ENCODE results near the gene KAT2A.
A peak's percentile ranks its signal among the peaks of the same experiment; 100 is the strongest.

Gene KAT2A

GRCh38 chr17:42116705-42117396 is 4.3 kb downstream of the KAT2A start:
- DNase-seq (ENCODE audit: low read depth in 2 of 3, low spot score in 2 of 3): peak in 1 of 3 experiments; percentile 35

DNA sequence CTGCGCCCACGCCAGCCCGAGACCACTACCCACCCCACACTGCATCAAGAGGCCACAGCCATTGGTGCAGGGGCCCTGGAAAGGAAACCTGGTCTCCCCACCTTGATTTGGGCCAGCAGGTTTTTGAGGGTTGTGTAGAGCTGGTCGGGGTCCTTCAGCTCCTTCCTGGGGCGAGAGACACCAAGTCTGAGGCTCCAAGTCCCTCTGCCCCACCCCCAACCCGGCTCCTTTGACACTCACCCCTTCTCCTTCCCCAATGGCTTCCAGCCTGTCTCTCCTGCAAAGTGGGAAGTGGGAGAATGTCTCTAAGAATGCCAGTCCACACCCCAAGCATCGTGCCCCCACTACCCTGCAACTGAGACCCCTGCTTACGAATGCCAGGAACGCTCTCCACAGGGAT is 7.0 kb downstream of the KAT2A start:
- no peak for DNase-seq (ENCODE audit: low read depth in 2 of 3, low spot score in 2 of 3)

DNA sequence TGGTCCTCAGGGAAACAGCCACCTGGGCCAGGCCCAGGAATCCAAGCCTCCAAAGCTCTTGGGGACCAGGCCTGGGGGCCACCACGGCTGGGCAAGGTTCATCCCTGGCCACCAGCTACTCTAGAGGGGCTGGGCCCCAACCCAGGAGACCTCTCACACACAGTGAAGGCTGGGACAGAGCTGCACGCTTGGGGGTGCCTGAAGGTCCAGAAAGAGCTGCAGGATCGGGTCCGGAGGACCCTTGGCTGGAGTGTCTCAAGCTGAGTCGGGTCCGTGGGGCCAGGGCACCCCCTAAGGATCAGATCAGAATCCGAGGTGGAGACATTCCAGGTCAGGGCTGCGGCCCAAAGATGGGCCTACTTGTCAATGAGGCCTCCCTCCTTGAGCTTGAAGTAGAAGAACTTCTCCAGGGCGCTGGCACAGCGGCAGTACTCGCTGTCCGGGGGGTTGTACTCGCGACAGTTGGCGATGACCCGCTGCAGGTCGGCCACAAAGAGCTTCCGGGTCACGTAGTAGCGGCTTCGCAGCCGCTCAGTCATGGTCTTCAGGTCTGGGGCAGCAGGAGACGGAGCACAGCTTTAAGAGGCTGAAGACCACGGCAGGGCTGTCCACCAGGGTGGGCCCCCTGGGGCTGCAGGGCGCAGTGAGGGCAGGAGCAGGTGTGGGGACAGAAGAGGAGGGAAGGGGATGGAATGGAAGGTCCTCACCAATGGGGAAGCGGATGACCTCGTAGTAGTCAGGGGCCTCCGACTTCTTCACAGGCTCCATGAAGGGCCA is 7.7 kb downstream of the KAT2A start:
- no peak for DNase-seq (ENCODE audit: low read depth in 2 of 3, low spot score in 2 of 3)

DNA sequence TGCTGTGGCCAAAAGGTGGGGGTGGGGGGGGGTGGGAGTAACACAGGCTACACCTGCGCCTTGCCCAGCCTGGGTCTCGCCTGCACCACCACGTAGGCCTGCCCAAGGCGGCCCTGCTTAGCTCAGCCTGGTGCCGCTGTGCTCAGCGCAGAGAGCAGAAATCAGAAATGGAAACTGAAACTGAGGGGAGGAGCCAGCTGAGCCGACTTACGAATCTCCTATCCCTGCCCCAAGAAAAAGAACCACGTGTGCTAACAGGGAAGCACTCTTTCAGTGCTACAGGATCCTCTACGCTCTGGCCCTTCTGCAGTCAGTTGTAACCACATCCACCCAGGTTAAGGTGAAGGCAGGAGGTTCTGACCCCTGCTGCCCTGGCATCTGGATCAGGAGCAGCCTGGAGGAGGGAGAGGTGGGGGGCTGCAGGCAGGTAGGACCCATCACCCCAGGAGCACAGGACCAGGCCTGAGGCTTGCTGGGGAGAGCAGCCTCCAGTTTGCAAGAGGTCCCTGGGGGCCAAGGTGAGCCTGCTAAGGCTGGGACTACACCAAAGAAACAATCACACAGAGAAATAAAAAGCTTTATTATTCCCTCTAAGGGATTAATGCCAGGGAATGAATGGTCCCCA is 8.5 kb downstream of the KAT2A start, which contains the start of gene DHX58:
Gene DHX58 (minus strand): TSS at position 163 of the 625 bp plus-strand sequence. CDS start 822 bp downstream, outside the sequence.
- DNase-seq (ENCODE audit: low read depth in 2 of 3, low spot score in 2 of 3): peak in 2 of 3 experiments; percentile 22 to 39

- peak in 1 of 3 experiments; percentile 16 for DNase-seq (ENCODE audit: low read depth in 2 of 3, low spot score in 2 of 3)
Observed at GRCh38 chr17:42111871-42112551, 9.2 kb downstream of the KAT2A start.

GRCh38 chr17:42111265-42111636 is 9.9 kb downstream of the KAT2A start:
- DNase-seq (ENCODE audit: low read depth in 2 of 3, low spot score in 2 of 3): no peak

DNA sequence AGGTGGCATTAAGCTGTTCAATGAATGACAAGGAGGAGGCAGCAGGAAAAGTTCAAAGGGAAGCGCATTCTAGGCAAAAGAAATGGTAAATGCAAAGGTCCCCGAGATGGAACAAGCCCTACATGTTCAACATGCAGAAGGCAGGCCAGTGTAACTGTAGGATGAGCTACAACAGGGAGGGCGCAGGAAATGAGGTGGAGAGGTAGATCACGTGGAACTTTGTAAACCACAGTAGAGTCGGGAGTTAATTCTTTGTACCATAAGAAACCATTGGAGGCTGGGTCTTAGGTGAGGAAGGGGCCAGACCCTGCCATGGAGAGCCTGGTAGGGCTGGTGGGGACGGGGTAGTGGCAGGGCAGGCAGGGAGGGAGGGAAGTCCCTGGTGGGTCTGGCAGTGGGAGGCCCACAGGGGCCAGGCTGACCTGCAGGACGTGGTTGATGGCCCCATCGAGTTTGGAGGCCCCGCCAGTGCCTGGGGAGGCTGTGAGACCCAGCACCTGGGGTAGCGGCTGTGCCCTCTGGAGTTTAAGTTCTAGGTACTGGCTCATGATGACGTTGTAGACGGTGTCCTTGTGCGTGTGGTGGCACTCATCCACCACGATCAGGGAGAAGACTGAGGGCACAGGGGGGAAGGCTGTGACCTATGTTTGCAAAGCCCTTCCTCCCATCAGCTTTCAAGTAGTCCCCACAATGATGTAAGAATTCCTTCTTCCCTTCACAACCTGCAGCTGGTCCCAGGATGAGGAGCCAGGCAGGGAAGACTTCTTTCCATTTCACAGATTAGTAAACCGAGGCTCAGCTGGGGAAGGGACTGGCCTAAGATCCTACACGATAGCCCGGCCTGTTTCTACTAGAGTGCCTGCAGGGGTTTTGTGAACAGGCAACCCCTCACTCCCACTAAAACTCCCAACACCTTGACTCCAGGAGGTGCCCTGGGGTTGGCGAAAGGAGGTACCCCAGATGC is 10.6 kb downstream of the KAT2A start:
- no peak for DNase-seq (ENCODE audit: low read depth in 2 of 3, low spot score in 2 of 3)

GRCh38 chr17:42109086-42109485 is 12.1 kb downstream of the KAT2A start:
- DNase-seq (ENCODE audit: low read depth in 2 of 3, low spot score in 2 of 3): no peak

DNA sequence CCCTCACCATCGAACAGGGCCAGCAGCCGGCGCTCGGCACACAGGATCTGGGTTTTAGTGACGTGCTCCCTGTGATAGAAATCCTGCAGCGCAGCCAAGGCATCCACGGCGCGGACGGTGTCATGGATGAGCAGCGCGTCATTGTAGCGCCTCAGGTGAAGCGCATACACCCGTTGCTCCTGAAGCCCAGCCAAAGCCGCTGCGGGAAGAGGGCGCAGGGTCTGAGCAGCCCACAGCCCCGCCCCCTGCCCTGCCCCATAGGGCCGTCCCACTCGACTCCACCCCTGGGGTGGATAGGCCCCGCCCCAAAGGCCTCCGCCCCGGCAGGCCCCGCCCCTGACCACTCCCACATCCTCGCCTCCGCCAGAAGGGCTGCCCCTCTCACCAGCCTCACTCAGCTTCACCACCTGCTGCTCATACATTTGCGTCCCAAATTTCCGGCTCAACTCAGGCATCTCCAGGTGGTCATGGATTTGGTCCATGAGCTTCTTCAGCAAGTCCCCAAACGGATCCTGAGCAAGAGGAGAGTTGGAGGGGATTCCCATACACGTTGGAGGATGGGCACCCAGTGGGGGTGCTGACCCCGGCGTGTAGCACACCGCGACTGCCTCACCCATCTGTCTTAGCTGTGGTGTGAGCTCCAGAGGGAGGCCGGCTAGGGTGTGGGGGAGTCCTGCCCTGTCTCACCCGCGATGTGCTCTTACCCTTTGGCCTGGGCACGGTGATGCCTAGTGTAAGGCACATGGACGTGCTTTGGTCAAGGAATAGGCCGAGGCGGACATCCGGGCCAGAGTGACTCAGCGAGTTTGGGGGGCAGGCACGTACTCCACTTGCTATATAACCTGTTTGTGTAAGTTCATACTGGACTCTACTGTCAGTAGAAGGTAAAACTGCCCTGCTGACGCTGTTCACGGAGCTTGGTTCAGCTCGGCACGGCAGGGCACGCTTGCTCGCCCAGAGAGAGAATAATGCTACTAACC is 13.3 kb downstream of the KAT2A start:
- peak; percentile 88 to 97 (median 89) for DNase-seq (ENCODE audit: low read depth in 2 of 3, low spot score in 2 of 3)

GRCh38 chr17:42107124-42107523 is 14.0 kb downstream of the KAT2A start:
- DNase-seq (ENCODE audit: low read depth in 2 of 3, low spot score in 2 of 3): no peak

DNA sequence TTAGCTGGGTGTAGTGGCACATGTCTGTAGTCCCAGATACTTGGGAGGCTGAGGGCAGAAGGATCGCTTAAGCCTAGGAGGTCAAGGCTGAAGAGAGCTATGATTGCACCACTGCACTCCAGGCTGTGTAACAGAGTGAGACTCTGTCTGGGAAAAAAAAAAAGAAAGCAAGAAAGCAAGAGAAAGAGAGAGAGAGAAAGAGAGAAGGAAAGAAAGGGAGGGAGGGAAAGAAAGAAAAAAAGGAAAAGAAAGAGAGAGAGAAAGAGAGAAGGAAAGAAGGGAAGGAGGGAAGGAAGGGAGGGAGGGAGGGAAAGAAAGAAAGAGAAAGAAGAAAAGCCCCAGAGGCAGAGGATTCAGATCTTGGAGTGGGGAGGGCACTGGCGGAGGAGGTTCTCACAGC is 15.2 kb downstream of the KAT2A start:
- no peak for DNase-seq (ENCODE audit: low read depth in 2 of 3, low spot score in 2 of 3)

GRCh38 chr17:42104264-42104663 is 16.9 kb downstream of the KAT2A start:
- no peak for DNase-seq (ENCODE audit: low read depth in 2 of 3, low spot score in 2 of 3)

DNA sequence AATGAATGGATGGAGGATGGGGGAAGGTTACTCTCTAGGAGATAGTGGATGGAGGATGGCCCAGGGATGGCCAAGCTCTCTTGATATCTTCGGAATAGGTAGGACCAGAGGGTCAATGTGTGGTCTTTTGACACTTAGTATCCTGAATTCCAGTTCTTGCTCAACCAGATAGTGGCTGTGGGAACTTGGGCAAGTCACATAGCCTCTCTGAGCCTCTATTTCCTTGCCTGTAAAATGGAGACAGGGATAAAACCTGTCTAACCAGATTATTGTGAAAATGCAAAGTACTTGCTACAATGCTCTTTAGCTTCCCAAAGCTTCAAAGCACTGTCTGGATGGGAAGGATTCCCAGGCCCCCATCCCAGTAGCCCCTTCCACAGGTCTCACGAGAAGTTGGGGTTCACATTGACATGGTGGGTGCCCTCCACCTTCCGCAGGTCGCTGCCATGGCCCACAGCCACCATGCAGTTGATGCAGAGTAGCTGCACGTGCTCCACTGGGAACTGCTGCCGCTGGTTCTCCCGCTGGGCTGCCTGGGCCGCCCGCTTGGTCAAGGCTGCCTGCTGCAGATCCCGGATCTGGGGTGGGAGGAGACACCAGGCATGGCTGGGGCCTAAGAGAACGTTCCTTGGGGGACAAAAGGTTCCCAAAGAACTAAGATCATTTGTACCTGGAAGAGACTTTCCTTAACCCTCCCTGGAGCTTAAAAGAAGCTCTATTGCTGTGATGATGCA is 17.8 kb downstream of the KAT2A start:
- no peak for DNase-seq (ENCODE audit: low read depth in 2 of 3, low spot score in 2 of 3)

DNA sequence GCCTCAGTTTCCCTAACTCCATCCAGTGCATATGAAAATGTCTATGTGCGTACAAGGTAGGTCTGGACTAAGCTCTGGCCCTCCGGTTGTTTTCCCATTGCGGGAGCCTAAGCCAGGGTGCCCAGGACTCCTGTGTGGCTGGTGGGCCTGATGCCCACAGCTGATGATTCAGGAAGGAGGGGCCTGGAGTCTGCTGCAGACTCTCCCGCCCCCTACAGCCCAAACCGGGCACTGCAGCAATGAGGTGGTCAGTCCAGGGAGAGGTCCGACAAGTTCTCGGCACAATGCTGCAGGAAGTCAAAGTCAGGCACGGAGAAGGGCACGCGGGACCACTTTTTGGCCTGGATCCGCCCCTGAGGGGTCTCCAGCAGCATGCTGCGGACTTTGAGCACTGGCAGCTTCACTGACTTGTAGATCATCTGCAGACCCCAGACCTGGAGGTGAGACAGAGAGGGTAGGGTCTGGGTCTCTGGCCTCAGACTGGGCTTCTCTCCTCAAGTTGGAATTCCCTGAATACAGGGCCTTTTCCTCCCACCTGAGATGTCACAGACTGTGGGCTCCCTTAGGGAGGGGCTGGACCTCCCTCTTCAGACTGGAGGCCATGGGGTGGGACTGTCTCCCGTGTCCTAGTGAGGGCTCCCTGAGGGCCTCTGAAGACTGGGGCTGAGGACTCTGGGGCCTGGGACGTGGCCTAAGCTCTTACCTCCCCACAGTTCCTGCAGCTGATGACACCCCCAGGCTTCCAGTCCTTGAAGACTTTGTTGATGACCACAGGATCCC is 19.5 kb downstream of the KAT2A start:
- peak; percentile 50 to 80 (median 75) for DNase-seq (ENCODE audit: low read depth in 2 of 3, low spot score in 2 of 3)

DNA sequence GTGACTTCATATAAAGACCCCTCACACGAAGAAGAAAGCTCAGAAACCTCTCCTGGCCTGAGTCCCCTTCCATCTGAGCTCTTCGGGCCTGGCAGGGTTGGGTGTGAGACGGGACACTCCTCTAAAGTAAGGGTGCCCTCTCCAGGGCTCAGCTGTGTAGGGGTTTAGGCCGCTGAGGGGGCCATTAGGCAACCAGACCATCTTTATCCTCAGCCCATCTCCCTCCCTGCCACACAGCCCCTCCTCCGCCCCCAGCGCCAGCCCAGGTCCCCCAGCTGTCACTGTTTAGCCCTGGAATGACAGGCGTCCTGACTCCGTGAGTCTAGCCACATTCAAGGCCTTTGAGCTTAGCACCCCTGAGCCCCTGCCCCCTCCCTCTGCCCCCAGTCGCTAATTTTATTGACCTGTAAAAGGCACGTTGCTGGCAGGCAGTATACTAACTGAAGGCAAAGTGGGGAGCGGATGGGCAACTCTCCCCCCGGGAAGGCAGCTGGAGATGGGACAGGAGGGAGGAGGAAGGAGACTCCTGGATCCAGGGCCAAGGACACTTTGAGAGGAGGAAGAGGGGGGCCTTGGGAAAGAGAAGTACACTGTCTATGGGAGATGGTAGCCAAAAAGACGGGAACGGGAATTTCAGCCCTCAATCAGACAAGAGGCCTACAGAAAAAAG is 22.3 kb downstream of the KAT2A start:
- no peak for DNase-seq (ENCODE audit: low read depth in 2 of 3, low spot score in 2 of 3)

- DNase-seq (ENCODE audit: low read depth in 2 of 3, low spot score in 2 of 3): no peak
Observed at GRCh38 chr17:42097691-42098631, 23.2 kb downstream of the KAT2A start, which contains the start of gene ZNF385C. ZNF385C (minus strand) TSS chr17:42098473; CDS start chr17:42063056, 35,417 bp downstream.
